SHP77 treated with DMSO at 0.1 percent for 48 hours (cell line): ENCODE results near the gene WRAP73.

Experiments
- DNase-seq: peaks from one replicate; lab custom pipeline; 2025; lab: John Stamatoyannopoulos, UW

The WRAP73 gene

DNA sequence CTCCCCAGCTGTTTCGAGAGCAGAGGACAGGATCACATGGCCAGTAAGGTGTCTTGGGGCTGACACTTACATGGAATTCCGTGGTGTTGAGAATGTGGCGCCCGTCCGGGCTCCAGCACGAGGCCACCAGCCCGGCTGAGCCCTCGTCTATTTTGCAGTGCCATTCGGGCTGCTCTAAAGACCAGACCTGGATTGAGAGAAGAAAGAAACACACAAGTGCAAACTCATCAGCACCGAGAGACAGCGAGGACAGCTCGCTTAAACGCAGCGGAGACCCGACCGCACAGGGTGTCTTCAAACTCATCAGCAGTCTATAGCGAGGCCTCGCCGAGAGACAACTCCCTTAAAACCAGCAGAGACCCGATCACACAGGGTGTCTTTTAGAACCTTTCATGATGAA, 3.3 kb downstream of the WRAP73 start:
- DNase-seq, result no peak

GRCh38 chr1:3645666-3646355, 4.1 kb downstream of the WRAP73 start:
- DNase-seq, result no peak

DNA sequence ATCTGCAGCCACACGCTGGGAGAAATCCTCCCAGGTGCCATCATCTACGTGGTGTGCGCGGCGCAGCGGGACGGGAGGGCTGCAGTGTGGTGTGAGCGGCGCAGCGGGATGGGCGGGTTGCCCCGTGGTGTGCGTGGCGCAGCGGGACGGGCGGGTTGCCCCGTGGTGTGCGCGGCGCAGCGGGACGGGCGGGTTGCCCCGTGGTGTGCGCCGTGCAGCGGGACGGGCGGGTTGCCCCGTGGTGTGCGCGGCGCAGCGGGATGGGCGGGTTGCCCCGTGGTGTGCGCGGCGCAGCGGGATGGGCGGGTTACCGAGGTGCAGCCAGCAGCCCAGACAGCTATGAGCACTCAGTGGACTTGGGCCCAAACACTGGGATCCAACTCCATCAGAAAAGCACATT, 4.7 kb downstream of the WRAP73 start:
- DNase-seq, result no peak

- no peak for DNase-seq
Observed at GRCh38 chr1:3644273-3644672, 5.6 kb downstream of the WRAP73 start.

DNA sequence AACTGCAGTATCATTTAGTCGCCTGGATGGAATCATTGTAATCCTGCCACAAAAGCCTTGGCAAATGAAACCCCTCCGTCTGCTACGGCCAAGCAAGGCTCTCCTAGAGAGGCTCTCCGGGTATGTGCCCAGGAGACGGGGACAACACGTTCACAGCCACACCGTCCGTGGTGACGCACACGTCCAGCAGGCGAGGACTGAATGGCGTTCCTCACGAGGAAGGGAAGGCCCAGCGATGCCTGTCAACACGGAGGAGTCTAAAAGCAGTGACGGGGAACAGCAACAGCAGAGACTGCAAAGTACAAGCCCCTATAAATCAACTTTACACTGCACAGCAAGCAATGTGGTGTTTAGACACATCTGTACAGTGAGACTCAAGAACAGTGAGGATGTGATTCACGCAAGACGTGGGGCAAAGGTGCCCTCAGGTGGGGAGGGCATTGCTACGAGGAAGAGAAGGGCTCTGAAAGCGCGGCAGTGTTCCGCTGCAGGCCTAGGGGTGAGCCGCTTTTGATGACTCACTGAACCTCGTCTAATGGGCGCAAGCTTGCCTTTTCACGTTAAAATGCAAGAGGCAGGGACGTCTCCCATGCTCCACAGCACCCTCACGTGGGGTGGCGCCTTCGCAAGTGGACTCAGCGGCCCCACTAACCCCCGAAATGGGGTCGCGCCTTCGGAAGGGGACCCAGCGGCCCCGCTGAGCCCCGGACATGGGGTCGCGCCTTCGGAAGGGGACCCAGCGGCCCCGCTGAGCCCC, 6.8 kb downstream of the WRAP73 start:
- no peak for DNase-seq

DNA sequence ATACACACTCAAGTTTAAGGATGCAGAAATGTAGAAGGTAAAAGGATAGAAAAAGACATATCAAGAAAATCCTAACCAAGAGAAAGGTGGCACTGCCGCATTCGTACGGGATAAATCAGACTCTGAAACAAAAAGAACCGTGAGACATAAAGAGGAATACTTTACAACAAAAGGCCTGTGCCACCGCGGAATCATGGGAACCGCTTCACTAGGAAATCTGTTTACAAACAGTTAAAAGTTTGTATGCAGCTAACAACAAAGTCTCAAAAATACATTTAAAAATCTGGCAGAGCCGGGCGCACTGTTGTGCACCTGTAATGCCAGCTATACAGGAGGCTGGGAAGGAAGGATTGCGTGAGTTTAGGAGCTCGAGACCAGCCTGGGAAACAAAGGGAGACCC, 8.1 kb downstream of the WRAP73 start:
- no peak for DNase-seq

DNA sequence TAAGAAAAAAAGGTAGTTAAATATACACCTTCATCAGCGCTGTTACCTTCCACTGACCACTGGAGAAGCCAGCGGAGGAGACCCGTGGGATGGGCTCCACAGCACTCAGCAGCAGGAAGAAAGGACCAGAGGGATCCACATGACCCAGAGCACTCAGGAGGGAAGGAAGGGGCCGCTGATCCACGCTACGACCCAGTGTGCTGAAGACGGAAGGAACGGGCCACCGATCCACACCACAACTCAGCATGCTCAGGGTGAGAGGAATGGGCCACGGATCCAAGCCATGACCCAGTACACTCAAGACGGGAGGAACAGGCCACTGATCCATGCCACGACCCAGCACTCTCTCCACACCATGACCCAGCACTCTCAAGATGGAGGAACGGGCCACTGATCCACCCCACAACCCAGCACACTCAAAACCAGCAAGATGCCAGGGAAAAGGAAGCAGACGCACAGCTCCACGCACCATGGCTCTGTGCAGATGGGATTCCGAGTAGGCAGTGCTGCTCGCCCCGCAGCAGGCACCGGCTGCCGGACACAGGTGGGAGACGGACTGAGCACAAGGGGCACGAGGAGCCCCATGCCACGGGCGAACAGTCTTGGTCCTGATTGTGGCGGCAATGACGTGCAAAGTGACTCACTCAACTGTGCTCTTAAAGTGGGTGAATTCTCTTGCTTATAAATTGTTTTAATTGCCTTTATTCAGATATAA, 8.7 kb downstream of the WRAP73 start:
- no peak for DNase-seq

DNA sequence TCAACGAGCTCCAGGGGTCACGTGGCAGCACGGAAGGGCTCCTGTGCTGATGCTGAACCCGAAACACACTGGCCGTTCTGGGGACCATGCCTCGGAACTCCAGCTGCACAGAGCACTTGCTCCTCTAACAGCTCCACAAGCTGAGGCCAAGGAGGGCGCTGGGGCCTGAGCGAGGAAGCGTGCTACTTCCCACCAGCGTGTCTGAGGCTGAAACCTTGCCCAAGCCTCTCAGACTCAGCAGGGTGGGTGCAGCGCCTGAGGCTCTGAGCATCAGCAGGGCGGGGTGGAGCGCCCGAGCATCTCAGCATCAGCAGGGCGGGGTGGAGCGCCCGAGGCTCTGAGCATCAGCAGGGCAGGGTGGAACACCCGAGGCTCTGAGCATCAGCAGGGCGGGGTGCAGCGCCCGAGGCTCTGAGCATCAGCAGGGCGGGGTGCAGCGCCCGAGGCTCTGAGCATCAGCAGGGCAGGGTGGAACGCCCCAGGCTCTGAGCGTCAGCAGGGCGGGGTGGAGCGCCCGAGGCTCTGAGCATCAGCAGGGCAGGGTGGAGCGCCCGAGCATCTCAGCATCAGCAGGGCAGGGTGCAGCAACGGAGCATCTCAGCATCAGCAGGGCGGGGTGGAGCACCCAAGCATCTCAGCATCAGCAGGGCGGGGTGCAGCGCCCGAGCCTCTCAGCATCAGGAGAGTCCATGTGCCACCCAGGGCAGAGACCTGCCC, 9.6 kb downstream of the WRAP73 start:
- no peak for DNase-seq

- DNase-seq, result no peak
Observed at GRCh38 chr1:3639397-3639911, 10.4 kb downstream of the WRAP73 start.

DNA sequence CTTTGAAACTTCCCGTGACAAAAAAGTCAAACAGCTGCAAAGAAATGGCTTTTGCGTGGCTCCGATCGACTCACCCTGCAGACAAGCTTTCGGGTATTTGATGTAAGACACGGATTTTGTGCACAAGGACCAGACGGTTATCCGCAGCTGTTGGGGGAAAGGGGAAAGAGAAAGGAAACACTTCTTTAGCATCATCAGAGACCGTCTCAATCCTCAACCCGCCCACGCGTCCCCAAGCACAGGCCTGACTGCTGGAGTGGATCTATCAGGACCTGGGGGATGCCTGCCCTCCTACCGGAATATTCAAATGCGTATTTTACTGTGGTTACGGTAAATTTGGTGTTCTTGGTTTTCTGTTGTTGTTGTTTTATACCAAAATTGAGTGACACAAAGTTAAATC, 11.2 kb downstream of the WRAP73 start:
- no peak for DNase-seq

GRCh38 chr1:3638027-3638426, 11.9 kb downstream of the WRAP73 start:
- no peak for DNase-seq

- no peak for DNase-seq
Observed at GRCh38 chr1:3636531-3636930, 13.4 kb downstream of the WRAP73 start.

GRCh38 chr1:3636080-3636479, 13.8 kb downstream of the WRAP73 start:
- no peak for DNase-seq

DNA sequence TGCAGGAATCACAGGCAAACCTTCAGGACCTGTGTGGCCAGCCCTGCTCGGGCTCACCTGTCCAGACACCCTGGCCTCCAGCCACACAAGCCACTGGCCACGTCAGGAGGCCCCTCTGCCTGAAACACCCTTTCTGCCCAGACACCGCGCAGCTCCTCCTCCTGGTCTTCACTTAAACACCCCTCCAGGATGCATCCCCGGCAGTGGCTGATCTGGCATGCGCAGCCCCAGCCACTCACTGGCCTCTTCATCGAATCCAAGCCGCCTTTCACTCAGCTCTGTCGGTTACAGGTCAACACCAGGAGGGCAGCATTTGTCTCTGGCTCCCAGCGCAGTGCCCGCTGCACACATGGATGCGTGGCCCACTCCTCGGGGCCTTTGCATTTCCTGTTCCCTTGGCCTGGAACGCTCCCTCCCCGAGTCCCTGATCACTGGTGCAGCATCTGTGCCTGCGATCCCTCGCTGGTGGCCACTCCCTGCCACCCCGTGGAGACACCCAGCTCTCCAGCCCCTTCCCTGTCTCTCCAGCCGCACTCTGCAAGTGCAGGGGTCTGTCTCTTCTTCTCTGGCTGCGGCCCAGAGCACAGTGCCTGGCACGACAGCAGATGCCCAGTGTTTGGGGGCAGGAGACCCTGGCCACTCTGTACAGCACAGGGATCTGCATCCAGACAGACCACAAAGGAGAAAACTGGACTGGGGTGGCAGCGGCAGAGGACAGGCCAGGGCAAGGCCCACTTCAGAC, 15.7 kb downstream of the WRAP73 start:
- no peak for DNase-seq

DNA sequence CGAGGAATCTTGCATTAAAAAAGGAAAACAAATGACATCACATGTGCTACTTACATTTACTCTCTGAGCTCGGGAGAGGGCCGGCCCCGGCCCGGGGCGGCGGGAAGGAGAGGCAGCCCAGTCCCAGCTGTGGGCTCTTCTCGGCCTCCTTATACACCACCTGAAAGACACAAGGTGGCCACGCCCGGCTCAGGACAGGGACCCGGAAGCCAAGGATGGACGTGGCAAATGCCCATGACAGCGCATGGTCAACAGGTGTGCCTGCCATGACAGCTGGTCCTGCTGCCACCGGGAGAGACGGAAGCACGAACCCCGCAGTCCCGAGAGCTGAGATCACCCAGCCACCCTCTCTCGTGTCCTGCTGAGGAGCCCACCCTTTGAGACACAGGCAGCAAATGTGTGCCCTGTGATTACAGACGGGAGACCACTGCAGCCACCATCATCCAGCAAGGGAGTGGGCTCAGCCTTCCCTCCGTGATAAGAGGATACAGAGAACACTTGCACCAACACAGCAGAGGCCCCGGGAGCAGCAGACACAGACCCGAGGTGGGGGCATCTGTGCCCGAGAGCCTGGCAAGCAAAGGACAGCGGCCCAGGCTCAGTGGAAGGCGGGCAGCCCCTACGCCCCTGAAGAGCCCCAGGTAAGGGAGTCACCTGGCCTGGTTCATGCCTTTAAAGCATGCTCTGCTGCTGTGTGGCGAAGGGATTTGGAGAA, 16.4 kb downstream of the WRAP73 start:
- DNase-seq, result no peak

DNA sequence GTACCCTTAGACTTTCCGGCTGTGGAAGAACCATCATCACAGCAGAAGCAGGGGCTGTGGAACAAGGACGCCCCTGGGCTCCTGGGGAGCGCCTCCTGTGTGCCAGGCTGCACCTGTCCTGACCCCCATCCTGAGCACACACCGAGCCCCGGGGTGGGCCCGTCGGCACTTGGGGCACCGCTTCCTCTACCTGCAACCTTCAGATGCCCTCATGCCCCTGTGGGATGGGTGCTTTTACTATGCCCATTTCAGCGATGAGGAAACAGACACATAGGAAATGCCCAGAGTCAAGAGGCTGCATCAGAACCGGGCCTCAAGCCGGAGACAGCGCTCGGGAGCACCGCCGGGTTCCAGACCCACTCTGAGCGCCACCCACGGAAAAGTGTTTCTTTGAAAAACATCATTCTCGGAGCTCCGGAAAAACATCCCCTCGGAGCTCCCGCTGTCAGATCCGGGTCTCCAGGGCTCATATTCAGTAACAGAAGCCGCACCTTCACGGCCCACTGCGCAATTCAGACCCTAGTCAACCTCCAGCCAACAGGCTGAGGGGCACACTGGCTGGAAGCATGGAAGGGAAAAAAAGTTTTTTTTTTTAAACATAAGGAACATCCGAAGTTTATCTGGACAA, 17.1 kb downstream of the WRAP73 start:
- DNase-seq, result no peak

DNA sequence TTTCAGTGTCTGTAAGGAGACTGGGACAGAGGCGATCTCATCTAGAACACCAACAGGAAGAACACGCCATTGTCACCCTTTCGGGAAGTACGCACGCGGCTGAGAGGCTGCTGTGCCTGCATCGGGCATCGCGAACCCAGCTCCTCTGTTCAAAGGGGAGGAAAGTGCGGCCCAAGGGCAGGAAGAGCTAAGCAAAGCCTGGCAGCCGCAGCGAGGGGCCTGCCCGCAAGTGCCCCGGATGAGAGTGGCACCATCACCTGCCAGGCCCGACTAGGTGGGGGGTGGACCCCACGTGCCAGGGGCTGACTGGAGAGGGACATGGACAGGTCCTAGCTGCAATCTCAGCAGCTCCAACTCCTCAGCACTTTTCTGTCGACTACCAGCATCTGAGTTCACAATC, 17.6 kb downstream of the WRAP73 start:
- DNase-seq, result no peak

GRCh38 chr1:3631320-3632260, 18.3 kb downstream of the WRAP73 start:
- no peak for DNase-seq

DNA sequence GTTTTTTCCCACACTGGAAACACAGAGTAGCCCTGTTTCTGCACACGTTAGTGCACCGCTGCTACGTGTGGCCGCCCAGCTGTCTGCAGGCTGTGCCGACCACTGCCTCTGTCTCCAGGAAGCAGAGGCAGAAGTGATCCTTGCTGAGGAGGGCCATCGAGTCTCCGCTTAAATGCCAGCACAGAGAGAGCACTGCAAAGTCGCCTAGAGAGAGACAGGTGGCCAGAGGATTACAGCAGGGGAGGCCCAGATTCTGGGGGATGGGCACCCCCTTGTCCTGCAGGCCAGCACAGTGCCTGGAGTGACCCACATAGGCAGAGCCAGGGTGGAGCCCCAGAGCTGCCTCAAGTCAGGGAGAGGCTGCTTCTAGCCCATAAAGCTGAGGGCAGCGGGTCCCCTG, 19.0 kb downstream of the WRAP73 start:
- no peak for DNase-seq
